Activated CD8-positive, alpha-beta memory T cell treated with anti-CD3 and anti-CD28 coated beads, Interleukin-2, amount 50 U/mL, for 4 hours (primary cell): ENCODE measurements around the gene ARHGEF28.

ENCODE experiments used
- DNase-seq: peaks from one replicate; pipeline ENCODE4 v3.0.0-alpha.2; 2020

ARHGEF28 gene

DNA sequence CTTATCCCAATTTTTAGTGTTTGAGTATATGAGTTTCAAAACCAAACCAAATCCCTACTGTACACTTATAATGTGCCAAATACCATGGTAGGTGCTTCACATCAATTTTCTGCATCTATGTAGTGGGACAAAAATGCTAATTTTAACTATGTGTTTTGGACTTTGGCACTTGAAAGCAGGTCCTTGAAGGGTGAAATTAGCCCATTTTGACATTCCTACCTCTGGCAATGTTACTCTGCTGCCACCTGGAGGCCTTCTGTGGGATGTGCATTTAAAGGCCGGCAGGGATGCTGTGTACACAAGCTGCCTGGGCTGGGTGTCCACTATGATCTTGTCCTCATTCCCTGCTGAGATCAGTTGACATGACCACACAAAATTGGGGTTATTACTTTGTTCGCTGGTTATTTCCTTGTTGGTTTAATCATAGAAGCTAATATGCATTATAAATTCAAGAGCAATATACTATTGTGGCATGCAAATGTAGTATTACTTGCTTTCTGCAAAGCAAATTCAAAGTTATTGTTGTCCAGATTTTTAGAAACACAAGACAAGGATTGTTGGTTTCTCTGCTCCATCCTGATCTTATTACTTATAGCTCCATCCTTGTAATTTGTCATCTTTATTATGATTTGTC, 166.8 kb downstream of the ARHGEF28 start:
- peak; percentile 60 for DNase-seq

DNA sequence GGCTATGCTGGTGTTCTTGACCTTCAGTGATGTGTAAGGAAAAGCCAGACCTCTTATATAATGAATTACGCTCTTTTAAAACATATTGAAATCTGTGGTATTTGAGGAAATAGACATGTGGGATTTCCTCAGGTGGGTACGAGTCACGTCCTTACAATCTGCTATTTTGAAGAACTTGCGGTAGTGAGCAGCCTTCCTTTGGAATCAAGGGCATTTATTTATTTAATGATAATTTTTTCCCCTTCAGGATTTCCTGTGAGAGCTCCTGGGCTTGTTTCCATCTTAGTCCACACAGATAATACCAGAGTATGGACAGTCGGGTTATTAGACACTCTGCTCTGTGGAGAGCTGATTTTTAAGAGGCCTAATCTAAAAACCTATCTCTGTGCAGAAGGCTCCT, 167.9 kb downstream of the ARHGEF28 start:
- DNase-seq, result no peak

DNA sequence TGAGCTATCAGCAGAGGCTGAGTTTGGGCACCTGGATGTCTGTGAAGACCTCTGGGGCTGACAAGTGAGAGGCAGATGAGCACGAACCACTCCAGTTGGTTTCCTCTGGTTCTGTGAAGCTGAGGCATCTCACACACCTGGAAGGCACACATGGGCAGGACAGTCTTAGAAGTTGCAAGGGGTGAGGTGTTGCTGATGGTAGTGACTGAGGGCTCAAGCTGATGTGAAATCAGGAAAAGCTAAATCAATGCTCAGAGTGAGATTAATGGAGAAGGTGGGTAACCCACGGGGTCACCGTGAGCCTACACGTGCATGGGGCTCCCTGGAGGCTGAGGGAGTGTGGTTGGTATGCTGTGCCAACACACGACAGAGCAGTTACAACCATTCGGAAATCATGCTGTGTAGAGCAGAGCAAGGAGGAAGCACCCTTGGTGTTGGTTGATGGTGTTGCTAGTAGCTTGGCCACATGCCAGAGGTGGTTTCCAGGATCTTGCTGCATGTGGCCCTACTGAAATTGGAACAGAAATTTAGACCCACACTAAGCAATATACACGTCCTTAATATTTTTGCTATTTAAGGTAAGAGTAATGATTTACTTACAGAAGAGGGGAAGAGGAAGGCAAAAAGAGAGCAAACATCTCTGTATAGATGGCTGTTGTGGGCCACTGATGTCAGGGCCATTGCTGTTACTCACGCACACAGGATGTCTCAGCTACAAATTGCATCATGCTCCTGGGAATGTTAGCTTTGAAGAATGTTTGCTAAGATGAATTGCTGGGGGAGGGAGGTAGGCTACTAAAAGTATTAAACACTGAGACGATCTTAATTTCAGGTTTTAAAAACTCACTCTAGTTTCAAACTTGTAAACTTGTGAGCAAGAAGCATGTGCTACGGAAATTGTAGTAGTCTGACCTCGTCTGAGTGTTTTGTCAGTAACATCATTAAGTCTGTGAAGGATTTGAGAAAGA, 170.5 kb downstream of the ARHGEF28 start:
- DNase-seq, result no peak

DNA sequence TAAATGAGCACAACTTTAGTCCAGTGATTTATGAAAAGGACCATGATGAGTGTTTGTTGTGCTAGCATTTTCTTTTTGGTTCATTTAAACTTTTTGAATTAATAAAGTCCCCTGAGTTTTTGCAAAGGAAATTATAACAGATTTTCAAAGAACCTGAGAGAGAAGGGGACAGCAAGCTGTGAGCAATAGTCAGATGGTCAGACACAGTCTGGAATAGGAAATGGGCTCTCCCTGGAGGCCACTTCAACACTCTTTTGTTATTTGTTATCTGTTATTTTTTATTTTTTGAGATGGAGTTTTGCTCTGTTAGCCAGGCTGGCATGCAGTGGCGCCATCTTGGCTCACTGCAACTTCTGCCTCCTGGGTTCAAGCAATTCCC, 171.1 kb downstream of the ARHGEF28 start:
- no peak for DNase-seq

DNA sequence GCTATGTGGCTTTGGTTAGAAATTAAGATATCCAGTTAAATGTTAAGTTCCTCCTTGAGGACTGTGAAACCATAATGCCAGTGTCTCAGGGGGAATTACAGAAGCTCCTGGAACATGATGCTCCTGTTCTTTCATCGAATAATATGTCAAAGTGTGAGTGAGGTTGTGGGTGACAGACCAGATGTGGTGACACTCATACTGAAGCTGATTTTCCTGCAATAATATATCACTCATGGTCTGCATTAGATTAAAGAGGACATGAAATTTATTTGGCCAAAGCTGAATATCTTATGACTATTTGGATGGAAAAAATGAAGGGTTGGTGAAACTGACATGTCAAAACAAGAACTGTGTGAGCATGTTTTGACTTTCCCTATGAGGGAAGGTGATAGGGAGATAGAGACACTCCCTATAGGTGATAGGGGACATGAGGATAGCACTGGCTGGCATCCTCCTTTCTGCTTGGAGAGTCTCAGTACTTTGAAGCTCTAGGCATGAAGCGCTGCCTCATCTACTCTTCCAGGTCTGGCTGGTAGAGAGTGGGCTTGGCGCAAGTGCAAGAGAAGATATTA, 173.5 kb downstream of the ARHGEF28 start:
- no peak for DNase-seq

DNA sequence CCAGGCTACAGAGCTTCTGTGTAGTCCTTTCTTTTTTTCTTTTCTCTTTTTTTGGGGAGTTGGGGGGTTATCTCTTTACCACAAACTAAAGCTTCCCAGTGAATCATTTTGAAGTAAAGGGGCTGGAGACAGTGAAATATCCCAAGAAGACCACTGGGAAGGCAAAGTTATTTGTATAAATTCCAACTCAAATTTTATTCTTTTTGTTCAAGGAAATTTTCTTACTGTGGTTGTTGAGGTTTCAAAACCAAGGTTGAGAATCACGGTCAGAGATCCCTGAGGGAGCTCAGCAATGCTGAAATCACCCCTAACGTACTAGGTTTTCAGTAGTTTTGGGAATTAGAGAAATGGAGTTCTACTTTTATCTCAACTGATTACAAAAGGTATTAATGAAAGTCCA, 175.7 kb downstream of the ARHGEF28 start:
- DNase-seq, result no peak

DNA sequence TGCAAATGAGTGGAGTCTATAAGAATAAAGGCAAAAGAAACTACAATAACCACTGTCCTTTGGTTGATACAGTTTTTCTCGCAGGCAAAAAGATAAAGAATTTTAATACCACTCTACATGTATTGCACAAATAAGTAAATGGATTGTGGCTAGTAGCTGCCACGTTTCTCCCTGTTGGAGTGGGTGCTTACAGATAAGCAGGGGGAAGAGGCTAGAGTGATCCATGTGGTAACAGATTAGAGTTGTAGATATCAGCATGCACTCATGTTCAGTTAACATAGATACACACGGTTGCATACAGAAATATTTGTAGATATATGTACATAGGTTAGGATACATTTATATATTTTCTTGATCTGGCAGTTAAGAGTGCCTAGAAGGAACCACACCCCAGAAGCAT, 179.5 kb downstream of the ARHGEF28 start:
- no peak for DNase-seq

DNA sequence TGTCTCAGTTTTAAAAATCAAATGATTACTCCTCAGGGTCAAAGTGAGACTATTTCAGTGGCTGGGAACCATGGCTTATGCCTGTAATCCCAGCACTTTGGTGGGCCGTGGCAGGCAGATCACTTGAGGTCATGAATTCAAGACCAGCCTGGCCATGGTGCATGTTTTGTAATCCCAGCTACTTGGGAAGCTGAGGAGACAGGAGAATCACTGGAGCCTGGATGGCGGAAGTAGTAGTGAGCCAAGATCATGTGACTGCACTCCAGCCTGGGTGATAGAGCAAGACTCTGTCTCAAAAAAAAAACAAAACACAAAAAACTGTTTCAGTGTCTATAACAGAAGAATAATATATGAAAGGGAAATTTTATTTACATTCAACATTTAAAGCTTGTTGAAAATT, 182.9 kb downstream of the ARHGEF28 start:
- no peak for DNase-seq

DNA sequence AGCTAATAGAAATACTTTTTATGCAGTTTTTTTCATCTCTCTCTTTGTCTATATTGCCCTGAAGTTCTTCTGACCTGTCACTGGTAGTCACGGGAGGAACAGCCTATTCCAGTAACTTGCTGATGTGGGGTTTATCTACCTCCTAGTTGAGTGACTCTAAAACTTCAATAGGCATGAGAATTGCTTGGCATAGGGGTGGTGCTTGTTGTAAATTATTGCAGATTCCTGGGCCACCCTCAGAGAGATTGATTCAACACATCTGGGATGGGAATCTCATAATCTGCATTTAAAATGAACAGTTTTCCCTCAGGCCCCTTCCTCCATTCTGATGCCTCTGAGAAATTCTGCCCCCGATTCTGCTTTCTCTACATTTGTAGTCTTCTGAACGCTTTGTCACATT, 184.4 kb downstream of the ARHGEF28 start:
- DNase-seq, result no peak

DNA sequence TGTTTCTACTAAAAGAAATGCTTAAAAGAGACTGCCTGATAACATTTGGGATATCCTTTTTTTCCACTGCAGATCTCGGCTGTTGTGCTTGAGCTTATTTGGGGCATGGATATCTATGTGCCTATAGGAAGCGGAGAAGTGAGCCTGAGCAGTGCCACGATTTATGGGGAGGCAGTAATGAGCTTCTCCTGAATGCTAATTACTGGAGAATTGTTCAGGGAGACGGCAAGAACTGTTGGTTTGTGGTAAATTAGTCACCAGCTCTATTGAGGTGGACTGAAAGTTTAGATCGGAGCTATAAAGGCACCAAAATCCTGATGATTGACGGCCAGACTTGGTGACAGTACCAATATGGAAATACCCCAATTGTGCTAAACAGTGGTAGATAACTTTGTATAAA, 186.5 kb downstream of the ARHGEF28 start:
- no peak for DNase-seq

DNA sequence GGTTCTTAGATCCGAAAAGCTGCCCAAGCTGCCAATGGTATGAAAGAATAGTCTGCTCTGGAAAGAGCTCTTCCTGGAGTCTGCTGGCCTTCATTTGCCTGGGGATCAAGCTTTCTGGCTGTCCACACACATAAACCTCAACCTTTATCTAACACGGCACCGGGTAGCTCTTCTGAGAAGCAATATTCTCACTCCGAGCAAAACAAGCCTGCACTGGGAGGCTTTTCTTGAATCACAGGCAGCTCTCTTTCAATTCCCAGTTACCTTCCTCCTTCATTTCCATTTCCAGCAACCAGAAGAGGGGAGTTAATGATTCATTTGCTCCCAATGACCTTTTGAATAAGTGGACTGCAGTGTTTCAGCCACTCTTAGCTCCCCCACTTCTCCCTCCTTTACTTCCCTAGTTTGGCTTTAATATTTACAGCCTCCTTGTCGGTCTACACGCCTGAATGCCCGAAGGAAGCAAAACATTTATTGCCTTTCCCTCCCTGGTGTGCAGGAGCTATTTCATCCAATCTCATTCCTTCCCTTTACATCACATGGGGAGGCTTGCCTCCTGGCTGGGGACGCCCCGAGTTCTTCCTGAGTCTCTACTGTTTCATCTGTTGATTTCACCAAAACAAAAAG, 187.1 kb downstream of the ARHGEF28 start:
- DNase-seq, result no peak

DNA sequence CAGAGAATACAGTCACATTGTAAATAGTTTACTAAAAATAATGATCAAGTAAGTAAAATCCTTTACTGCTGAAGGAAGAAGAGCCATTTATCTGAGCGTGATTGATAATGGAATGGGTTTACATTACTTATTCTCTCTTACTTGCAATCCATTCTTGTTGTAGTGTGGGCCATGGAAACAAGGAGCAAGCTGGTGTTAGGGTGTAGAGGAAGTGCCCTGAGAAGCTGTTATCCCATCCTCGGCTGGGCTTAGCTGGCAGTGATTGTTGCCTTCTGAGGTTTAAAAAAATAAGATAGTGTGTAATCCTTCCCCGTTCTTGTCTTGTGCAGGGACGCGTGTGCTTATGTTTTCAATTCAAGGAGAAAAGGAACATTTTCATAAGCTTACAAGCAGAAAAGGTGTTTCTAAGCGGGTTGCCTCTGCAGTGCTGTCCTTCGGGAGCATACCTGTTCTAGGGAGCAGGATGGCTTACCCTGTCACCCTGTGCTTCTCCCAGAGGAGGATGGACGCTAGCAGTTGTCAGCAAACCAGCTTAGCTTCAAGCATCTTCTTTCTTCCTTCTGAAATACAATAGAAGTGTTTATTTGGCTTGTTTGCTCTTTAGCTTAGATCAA, 188.3 kb downstream of the ARHGEF28 start:
- DNase-seq, result no peak

DNA sequence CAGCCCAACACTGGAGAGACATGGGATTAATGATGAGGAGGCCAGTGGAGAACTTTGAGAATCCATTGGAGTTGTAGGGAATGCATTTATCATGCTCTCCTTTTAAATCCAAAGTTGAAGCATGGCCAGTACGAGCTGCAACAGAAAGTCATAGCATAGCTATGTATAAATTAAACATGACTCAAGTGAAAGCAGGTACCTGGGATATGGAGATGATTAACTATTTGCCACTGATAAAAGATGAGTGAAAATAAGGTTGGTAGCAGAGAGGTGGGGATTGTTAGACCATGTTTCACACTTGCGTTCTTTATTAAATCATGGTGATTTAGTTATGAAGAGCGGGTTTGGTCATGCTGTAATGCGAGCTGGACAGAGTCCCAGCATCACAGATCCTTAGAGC, 189.6 kb downstream of the ARHGEF28 start:
- DNase-seq, result no peak

DNA sequence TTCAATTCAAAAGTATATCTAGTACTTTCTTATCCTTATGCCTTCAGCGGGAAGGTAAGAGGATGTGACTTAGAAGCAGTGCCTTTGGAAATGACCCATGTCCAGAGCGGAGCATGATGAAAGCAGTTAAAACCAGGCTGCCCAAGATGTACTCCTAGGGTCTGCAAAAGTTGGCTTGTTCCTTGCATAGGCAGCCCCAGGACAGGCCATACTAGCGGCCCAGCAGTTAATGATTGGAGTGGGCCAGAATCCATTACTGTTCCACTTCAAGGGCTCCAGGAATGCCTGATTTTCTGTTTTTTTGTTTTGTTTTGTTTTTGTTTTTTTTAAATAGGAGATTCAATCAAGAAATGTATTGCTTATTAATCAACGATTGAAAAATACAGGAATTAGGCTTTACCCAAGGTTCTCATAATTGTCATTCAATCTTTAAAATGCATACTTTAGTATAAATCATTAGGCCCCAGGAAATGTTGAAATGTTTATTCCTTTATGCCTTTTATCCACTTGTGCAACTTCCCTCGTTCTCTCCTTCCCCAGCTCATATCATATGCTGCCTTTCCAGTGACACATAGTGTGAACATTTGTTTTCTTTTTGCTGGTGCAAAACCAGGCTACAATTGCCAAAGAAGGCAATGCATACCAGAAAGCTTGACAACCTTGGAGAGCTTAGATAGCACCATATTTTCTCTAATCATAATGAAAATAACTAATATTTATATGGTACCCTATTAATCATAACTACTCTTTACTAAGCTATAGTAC, 190.8 kb downstream of the ARHGEF28 start:
- DNase-seq, result no peak

DNA sequence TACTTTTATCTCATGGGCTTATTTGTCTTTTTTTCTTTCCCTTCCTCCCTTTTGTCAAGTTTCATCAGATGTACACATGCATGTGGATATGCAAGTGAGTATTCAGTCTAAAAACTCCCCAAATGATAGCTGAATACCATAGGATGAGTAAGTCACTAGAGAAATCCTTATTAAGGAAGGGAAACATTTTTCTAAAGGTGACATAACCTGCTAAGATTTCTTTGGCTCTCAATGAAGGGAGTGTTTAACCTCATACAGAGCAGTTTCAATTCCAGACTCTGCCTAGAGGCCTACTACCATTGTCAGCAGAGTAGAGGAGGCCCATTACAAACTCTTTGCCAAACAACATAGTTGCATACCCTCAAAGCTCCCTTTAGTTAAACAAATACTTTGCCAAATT, 192.4 kb downstream of the ARHGEF28 start:
- no peak for DNase-seq

DNA sequence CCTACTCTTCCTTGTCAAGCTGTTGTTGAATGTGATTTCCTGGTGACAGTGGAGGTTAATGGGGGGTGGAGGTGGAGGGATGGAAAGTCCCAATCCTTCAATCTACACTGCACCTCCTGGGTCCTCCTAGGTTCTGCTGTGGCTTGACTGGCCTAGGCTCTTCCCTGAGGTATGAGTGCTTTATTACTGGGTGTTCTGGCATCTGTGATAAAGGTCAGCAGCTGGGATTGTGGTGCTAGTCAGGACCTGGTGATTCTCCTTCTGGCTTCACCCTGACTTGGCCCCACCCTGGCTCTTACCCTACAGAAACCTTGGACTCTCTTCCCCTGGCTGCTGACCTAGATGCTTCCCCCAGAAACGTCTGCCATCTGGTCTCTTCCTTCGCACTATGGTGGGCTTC, 194.3 kb downstream of the ARHGEF28 start:
- no peak for DNase-seq

DNA sequence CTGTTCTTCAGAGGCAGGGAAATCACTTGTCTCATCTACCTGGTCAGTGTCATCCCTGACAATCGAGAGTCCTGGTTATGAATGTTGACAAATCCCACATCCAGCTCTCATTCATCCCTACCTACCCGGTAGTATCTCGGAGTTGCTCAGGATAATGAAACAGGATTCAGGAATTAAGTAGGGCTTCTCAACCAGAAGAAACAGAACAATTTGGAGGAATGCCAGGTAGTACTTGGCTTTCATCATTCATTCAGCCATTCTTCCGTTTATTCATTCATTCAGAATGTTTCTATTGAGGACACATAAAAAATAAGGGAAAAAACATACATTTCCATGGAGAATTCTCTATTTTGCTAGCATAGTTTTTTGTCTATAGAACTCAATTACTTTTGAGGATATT, 195.0 kb downstream of the ARHGEF28 start:
- no peak for DNase-seq

DNA sequence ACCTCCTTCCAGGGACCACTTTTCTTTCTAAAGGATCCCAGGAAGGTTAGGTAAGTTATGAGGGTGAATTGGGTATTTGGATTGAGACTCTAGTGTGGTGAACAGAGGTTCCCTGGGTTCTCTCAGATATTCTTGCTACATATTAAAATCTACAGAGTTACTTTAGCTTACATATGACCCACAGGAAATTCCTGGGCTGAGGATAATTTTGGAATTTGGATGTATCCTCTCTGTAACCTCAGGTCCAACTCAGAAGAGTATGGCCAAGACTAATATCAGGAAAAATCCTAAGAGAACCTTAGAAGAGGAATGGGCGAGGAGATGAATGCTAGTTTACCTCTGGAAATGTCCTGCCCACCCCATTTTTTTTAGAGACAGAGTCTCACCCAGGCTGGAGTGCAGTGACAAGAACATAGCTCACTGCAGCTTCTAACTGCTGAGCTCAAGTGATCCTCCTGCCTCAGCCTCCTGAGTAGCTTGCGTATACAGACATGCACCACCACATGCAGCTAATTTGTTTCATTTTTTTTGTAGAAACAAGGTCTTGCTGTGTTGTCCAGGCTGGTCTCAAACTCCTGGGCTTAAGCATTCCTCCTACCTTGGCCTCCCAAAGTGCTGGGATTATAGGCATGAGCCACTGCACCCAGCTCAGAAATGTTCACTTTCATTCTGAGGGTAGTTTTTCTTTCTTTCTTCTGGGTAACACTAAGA, 196.4 kb downstream of the ARHGEF28 start:
- no peak for DNase-seq

DNA sequence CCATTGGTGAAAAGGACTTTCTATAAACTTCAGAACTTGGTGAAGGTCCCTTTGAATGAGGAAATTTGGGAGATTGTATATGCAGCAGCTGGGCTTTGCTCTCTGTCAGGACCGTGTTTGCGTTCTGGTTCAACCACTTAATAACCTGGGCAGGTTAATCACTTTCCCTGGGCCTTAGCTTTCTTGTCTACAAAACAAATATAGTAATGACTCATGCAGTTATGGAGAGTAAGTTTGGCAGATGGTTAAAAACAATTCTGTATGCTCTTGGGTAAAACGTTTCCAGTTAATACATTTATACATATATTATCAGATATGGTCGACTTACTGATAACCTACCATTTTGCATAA, 197.0 kb downstream of the ARHGEF28 start:
- no peak for DNase-seq

DNA sequence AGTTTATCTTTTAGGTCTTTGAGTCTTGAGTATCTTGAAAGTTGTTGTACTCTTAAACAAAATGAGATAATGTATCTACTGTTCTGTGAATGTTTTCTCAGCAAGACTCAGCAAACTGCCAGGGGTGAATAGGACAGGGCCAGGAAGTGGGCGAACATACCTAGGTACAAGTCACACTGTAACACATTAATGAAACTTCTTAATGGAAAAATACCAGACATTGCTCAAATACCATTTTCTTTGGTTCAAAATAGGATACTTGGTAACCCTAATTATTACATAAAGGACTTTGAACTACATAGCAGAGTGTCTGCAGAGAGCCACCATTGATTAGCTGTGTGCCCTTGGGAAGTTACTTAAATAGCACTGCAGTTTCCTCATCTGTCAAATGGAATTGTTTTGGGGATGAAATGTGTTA, 197.5 kb downstream of the ARHGEF28 start:
- DNase-seq, result no peak

DNA sequence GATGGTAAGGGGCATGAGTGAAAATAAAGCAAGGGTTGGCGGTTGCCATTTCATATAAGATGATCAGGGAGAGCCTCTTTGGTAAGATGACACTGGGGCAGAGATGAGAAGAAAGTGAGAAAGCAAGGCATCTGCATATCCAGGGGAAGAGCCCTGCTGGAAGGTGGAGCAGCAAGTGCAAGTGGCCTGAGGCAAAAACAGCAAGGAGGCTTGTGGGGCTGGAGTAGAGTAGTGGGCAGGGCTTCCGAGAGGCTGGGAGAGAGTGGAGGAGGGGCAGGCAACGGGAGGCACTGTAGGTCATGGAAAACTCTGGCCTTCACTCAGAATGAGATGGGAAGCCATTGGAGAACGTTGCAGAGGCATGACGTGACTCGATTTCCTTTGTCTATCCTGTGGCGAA, 199.2 kb downstream of the ARHGEF28 start:
- no peak for DNase-seq

DNA sequence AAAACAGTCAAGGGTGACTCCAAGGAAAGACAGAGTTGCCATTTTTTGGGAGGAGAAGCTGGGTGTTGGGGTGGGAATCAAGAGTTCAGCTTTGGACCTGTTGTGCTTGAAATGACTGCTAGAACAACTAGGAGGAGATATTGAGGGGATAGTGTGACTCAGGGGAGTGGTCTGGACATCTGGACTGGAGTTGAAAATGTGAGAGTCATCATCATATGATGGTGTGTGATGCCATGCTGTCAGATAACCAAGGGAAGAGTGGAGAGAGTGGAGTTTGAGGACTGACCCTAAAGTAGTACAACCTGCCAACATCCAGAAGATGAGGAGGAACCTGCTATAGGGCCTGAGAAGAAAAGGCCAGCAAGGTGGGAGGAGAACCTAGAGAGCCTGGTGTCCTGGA, 199.7 kb downstream of the ARHGEF28 start:
- DNase-seq, result no peak
